ENCODE measurements around the gene RHOU.

DNA sequence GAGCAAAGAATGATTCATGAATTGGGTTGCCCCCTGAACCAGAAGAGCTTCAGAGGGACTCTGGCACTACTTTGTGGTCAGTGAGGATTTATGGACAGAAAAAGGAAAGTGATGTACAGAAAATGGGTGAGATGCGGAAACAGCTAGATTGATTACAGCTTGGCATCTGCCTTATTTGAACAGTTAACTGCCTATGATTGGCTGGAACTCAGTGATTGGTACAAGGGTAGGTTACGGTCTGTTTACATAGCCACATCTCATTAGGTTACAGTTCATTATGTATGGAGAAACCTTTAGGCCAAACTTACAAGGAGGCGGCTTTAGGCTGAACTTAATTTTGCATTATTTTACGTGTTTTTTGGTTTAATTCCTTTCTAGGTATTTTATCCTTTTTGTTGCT lies 29.0 kb upstream of the RHOU start:
- TF ChIP-seq CTCF (IDR thresholded peaks at IDR 0.05) (no peak), EP300 (IDR thresholded peaks at IDR 0.05) (no peak)
